Measurements from ENCODE around the gene ESRRB.

ESRRB gene

DNA sequence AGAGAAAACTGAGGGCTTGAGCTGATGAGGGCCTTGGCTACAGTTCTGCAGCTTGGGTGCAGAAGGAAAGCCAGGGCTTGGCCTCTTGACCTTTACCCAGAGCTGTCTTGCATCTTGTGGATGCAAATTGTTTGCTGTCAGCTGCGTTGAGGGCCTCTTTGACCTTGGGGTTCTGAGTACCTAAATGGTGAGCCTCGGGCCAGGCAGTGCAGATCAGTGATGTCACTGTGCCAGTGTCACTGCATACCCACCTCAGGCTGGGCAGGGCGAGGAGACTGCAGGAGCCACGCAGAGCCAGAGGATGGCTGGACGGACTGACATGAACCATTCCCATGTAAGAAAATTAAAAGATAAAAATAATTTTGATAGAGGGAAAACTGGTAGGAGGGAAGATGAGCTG lies 18.6 kb downstream of the ESRRB start:
- no peak overlapping the region for H3K4me3 ChIP-seq (ENCODE audit: low read depth, low read length)
- DNase-seq (ENCODE audit: low read depth) = no peak

DNA sequence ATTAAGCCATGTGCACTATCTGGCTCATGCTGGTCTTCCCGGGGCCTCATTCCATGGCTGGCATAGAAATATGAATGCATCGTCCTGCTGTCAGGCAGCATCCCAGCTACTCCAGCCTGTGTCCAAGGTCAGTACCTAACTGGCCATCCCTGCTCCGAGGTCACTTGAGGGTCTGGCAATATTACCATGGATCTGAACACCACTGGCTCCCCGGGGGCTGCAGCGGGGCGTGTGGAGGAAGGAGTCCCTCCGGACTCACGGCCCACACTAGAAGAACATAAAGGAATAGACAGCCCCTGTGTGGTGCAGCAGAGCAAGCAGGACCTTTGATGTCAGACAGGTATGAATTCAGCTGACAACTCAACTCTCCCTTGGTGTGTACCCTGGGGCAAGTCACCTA lies 19.2 kb downstream of the ESRRB start:
- no peak for DNase-seq (ENCODE audit: low read depth)
- no peak overlapping the region for H3K4me3 ChIP-seq (ENCODE audit: low read depth, low read length)

DNA sequence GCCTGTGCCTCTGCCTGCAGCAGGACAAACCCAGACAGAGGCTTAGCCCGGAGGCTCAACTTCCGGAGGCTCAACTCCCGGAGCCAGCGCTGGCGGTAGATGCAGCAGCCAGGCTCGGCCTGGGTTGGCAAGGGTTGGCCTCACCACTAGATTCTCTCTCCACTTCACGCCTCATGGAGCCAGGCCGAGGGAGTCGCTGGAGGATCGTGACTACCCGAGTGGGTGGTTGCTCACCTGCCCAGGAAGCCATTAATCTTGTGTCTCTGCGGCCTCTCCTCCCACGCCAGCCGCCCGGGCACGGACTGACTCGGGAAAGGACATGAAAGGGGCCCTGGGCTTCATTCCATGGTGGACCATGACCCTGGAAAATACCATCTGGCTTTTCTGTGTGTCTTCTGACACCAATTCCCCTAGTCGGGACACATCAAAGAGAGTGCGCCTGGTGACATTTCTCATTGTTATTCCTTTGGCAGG lies 20.8 kb downstream of the ESRRB start:
- no peak for DNase-seq (ENCODE audit: low read depth)
- H3K4me3 ChIP-seq (ENCODE audit: low read depth, low read length) = no peak overlapping the region

DNA sequence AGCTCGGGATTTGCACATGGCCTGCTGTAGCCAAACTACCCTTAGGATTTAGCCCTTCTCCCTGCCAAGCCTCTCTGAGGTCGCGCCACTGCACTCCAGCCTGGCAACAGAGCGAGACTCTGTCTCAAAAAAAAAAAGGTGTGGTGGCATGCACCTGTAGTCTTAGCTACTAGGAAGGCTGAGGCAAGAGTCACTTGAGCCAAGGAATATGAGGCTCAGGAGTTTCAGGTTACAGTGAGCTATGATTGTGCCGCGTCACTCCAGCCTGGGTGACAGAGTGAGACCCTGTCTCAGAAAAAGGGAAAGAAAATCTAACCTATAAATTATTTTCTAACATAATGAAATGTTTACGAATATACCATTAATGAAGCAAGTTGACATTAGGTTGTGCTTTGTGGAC lies 29.7 kb downstream of the ESRRB start:
- no peak overlapping the region for H3K4me3 ChIP-seq (ENCODE audit: low read depth, low read length)
- DNase-seq (ENCODE audit: low read depth) = no peak

DNA sequence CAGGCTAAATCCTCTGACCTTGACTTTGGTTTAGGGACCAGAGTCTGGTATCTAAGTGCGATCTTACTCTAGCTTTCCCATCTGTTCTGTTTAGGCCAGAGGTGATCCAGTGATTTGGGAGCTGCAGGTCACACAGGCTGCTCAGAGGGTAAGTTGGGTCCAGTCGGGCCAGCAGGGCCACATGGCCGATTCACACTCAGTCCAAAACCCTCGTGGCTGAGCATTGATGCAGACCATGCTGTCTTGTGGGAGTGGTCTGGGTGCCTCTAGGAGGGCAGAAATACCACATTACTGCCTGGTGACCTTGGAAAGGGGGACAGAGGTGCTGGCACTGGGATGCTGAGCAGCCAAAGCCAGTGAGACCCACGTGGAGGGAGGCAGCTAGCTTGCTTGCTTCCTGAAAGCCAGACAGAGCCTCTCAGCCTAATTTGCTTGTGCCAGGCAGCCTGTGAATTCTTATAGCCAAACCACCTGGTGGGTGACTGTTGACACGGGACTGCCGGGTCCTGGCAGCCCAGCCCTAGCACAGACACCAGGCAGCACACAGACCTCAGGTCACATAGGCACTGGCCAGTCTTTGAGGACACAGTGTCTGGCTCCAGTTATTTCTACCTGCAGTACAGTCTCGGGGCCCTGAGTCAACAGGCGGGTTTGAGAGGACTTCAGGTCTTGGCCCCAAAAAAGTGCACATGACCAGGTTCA lies 31.7 kb downstream of the ESRRB start:
- no peak overlapping the region for H3K4me3 ChIP-seq (ENCODE audit: low read depth, low read length)
- no peak for DNase-seq (ENCODE audit: low read depth)

DNA sequence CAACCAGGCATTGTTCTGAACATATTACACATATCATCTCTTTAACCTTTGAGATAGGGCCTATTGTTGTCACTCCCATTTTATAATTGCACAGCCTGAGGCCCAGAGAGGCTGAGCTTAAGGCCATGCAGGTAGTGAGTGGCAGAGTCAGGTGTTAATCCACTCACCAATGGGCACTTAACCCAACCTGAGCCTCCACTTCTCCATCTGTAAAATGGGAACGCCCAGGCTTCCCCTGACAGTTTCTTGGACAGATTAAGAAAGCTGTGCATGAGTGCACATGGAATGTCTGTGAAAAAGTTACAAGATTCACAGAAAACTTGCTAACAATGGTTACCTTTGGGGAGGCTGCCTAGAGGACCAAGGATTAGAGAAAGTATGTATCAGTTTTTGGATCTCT lies 32.9 kb downstream of the ESRRB start:
- DNase-seq (ENCODE audit: low read depth) = no peak
- no peak overlapping the region for H3K4me3 ChIP-seq (ENCODE audit: low read depth, low read length)

DNA sequence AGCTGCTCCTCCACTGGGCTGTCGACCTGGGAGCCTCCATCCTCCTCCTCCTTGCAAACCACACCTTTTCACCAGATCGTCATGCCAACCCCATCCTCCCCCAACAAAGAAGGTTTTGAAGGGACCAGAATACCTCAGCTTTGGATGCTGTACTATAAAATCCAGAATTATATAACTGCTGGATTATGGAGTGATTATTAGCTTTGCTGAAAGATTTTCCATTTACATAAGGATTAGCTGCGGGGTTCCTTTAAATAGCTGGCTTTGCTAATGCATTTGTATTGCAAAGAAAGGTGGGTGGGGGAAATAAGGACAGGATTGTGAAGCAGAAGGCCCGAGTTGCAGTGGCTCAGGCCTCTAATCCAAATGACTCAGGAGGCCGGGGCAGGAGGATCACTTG lies 36.6 kb downstream of the ESRRB start:
- H3K4me3 ChIP-seq (ENCODE audit: low read depth, low read length) = no peak overlapping the region
- DNase-seq (ENCODE audit: low read depth) = no peak

DNA sequence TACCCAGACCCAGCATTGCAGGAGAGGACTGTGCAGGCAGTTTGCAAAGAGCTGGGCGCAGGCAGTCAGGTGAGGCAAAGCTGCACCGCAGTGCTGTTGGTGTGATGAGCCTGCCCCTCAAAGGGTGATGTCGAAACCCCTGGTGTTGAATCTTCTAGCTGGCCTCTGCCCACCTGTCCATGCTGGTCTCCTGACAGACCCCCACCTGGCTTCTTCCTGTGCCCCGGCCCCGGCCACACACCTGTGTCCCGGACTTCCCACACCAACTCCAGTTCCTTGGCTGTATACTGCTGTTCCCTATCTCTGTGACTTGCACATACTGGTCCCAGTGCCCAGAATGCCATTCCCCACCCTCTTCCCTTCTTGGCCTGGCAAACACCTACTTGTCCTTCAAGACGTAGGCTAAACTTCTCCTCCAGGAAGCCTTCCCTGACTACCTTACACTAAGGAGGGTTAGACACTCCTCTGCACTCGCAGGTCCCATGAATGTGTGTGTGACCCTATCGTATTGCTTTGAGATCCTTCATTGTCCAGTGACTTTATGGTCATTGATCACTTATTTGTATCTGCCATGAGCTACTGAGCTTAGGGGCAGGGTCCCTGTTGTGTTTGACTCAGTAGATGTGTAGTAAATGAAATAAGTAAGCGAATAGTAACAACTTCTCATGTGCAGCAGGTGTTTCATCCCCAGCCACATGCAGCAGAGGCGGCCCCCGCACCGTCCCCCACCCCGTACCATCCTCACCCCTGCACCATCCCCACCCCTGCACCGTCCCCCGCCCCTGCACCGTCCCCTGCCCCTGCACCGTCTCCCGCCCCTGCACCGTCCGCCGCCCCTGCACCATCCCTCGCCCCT lies 37.4 kb downstream of the ESRRB start:
- no peak for DNase-seq (ENCODE audit: low read depth)
- H3K4me3 ChIP-seq (ENCODE audit: low read depth, low read length) = no peak overlapping the region

DNA sequence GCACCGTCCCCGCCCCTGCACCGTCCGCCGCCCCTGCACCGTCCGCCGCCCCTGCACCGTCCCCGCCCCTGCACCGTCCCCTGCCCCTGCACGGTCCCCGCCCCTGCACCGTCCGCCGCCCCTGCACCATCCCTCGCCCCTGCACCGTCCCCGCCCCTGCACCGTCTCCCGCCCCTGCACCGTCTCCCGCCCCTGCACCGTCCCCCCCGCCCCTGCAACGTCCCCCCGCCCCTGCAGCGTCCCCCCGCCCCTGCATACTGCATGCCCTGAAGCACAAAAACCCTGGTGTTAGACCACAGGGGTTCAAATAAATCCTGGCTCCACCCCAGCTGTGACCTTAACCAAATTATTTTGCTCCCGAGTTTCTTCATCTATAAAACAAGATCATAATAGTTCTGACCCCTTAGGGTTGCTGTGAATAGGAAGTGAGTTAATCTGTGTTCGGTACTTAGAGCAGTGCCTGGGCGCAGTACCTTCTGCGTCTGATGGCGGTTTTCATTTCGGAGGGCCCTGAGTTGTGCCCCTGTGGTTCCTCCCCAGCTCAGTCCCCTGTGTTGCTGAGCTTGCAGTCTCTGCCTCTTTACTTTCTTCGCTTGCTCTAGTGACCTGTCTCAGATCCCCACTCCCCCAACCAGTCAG lies 38.1 kb downstream of the ESRRB start:
- no peak overlapping the region for H3K4me3 ChIP-seq (ENCODE audit: low read depth, low read length)
- no peak for DNase-seq (ENCODE audit: low read depth)

DNA sequence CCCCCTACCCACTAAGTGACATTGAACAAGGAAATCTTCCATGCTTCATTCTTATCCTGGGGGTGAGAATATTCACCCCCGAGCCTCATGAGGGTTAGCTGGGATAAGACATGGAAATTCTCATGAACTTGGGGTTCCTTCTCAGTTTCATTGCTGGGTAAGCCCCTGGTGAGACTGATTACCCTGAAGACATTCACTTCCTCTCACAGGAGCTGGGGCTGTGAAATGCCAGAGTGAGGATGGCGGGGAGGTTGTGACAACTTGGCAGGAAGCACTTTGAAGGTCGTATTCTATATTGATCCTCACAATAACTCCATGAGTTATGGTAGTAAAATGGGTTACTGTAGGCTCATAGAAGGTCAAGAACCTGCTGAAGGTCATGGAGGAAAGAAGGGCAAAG lies 43.5 kb downstream of the ESRRB start:
- H3K4me3 ChIP-seq (ENCODE audit: low read depth, low read length) = no peak overlapping the region
- DNase-seq (ENCODE audit: low read depth) = no peak

DNA sequence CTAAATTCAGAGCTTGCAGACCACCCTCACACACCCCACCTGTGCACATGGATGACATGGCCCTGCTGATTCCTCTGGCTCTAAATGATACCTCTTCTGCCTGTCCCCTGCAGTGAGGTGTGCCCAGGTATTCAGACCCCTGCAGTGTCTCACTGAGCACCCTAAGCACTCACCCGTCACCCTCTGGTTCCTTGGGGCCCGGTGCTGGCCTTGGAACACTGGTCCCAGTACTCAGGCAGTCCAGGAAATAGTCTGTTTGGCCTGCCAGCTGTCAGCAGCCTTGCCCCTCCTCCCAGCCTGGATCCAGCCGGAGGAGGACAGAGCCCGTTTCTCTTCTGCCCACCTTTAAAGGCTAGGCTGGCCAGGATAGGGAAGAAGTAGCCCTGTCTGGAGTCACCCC lies 44.9 kb downstream of the ESRRB start:
- DNase-seq (ENCODE audit: low read depth) = no peak
- H3K4me3 ChIP-seq (ENCODE audit: low read depth, low read length) = no peak overlapping the region

DNA sequence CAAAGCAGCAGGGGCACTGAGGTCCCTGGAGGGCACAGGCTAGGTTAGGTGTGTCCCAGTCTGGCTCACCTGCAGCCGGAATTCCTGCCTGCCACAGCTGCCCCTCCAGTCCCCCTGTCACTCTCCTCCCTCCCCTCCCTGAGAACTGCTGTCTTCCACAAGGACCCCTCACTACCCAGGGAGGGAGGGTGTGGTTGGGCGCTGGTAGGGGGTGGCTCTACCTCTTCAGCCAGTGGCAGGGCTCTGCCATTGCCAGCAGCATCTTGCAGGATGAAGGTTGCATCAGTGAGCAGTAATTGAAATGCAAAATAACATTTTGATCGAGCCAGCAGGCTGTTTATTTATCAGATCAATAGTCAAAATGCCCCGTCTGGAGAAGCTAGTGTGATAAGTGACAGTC lies 45.7 kb downstream of the ESRRB start:
- H3K4me3 ChIP-seq (ENCODE audit: low read depth, low read length) = no peak overlapping the region
- DNase-seq (ENCODE audit: low read depth) = no peak

DNA sequence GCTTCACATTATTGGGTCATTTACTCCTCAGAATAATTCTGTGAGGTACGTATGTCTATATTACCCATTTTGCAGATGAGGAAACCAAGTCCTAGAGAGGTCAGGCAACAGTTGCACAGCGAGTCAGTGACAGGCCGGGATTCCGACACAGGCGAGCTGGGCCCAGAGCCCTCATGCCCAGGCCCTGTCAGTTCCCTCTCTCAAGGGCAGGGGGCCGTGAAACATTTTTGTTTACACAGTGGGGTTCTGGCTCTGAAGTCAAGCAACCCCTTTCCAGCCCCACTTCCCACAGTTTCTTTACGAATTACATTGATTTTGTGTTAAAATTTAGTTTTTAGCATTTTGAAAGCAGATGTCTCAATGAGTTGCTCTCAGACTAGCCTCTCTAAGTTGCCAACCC lies 46.7 kb downstream of the ESRRB start:
- DNase-seq (ENCODE audit: low read depth) = no peak
- H3K4me3 ChIP-seq (ENCODE audit: low read depth, low read length) = no peak overlapping the region

DNA sequence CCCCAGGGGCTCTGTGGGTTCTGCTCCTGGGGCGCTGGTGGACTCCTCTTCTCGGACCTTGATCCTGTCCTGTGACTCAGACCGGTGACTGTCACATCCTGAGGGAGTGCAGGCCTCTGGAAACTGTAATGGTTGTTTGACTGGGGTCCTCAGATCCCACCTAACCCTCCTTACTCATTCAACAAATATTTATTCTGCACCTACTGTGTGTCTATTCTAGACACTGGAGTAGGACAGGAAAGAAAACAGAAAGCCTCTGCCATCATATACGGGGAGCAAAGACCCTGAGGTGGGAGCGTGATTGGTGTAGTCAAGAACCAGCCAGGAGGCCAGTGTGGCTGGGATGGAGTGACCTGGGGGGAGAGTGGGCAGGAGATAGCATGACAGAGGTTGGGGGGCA lies 47.6 kb downstream of the ESRRB start:
- no peak for DNase-seq (ENCODE audit: low read depth)
- H3K4me3 ChIP-seq (ENCODE audit: low read depth, low read length) = no peak overlapping the region

DNA sequence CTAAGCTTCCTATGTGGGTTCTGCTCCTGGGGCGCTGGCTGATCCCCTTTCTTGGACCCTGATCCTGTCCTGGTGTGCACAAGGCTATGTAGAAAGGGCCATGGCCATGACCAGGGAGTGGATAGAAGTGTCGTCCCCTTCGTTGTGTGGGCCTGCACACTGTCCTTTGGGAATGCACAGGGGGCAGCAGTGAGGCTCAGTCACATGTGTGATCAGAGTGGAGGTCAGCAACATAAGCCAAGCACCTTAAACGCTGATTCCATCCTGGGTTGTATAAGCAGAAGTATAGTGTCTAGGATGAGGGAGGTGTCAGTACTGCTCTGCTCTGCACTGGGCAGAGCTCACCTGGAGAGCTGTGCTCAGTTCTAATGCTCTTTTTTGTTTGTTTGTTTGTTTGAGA lies 48.4 kb downstream of the ESRRB start:
- H3K4me3 ChIP-seq (ENCODE audit: low read depth, low read length) = no peak overlapping the region
- no peak for DNase-seq (ENCODE audit: low read depth)

DNA sequence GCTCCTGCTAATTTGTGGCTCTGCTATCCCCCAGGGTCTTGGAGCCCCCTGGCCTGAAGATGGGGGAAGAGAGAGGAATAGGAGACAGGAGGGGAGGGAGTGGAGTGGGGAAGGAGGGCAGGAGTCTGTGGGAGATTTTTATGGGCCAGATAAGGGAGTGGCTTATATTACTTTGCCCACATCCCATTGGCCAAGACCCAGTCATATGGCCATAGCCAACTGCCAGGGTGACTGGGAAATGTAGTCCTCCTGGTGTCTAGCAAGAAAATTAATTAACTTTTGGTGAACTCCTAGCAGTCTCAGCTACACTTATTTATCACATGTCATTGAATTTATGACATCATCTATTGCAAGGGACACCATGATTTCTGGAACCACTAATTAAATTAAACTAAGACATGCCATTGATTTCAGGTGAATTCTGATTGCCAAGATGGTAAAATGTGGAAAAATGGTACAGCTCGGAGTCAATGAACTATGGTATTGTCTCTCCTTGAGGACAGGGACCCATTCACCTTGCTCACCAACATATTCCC lies 50.3 kb downstream of the ESRRB start:
- no peak for DNase-seq (ENCODE audit: low read depth)
- H3K4me3 ChIP-seq (ENCODE audit: low read depth, low read length) = no peak overlapping the region

DNA sequence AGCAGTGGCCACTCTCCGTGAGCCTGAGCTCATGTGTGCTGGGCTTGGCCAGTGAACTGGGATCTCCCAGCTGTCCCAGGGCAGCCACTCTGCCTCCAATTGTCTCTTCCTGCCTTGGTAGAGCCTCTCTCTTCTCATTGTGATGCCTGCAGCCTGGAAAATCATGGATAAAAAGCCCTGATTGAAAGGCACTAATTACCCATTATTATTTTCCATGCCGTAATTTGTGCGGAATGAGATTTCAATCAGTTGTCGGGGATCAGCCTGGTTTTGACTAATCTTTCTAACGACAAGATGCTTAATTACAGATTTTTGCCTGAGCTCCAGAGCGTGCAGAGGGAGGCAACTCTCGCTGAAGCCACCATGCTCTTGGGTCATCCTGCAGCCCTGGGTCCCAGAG lies 52.7 kb downstream of the ESRRB start:
- no peak for DNase-seq (ENCODE audit: low read depth)
- H3K4me3 ChIP-seq (ENCODE audit: low read depth, low read length) = no peak overlapping the region

DNA sequence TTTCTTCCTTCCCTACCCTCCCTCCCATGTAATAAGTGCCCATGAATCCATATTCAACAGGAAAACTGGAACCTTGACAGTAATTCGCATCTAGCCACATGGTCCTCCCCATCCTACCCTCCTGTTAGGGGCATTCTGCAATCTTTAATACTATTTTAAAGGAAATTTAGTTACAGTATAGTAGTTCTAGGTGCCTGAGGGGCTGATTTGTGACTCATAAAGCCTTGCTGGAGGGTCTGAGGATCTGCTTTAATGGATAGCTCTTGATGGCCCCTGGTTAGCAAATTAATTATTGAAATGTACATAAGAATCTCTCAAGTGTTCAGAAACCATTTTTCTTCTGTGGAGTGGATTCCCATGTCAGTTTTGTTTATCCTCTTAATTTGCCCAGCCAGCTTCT lies 54.1 kb downstream of the ESRRB start:
- no peak for DNase-seq (ENCODE audit: low read depth)
- H3K4me3 ChIP-seq (ENCODE audit: low read depth, low read length) = no peak overlapping the region

DNA sequence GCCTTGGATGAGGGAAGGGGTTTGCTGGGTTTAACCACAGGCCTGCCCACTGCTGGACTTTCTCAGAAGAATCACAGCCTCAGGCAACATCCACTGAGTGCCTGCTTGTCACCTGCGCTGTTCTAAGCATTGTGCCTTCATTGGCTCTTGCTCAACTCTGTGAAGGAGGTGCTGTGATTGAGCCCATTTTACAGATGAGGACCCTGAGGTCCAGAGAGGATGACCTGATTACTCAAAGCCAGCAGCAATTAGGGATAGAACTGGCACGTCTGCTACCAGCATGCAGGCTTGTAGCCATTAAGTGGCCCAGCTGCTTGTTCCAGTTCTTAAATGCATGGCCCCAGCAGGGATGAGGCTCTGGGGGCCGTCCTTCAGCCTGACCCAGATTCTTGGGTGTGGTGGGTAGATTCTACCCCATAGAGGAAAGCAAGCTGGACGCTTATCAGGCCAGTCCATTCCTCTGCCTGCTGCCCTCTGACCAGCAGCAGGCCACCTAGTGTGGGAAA lies 54.6 kb downstream of the ESRRB start:
- no peak for DNase-seq (ENCODE audit: low read depth)

DNA sequence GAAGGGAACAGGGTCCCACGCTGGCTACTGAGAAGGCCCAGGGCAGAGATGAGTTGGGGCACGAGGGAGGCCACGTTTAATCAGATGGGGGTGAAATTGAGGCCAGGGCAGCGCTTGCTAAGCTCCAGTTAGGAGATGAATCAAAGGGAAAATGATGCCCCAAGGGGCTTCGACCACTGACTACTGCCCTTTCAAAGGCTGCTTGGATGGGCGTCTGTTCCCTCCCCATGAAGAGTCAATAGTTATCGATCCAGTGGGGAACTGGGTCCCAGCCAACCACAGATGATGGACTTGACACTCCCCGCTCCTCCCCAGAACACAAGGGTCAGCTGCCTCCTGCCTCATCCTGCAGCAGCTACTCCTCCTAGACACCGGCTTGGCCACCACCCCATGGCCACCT lies 55.6 kb downstream of the ESRRB start:
- no peak overlapping the region for H3K4me3 ChIP-seq (ENCODE audit: low read depth, low read length)
- no peak for DNase-seq (ENCODE audit: low read depth)

More for the DNA sequence above, 54.6 kb downstream of the ESRRB start:
- H3K4me3 ChIP-seq (ENCODE audit: low read depth, low read length) = no peak overlapping the region

Data from skeletal muscle cell (primary cell).